AG09319 (cell line): ENCODE measurements around the gene PLA2G5.

Experiments
- DNase-seq: peaks from one replicate; pipeline ENCODE4 v3.0.0-alpha.2; 2010; ENCODE audit warnings: low read depth; ENCODE audit errors: extremely low read depth
- CTCF ChIP-seq: IDR thresholded peaks from 2 replicates; pipeline ENCODE4 v1.5.1; 2011; ENCODE audit warnings: low read depth, mild to moderate bottlenecking, inconsistent platforms, low read length, moderate library complexity

Gene PLA2G5

GRCh38 chr1:20100632-20101355 is 30.8 kb downstream of the PLA2G5 start:
- peak; percentile 76 for TF ChIP-seq CTCF
- DNase-seq, result no peak

- peak; percentile 35 for DNase-seq
- TF ChIP-seq CTCF, result no peak
Observed at GRCh38 chr1:20102875-20103274, 32.9 kb downstream of the PLA2G5 start.

GRCh38 chr1:20105856-20106255 is 35.9 kb downstream of the PLA2G5 start:
- DNase-seq, result no peak
- no peak for TF ChIP-seq CTCF

- no peak for DNase-seq
- TF ChIP-seq CTCF, result no peak
Observed at GRCh38 chr1:20107351-20107750, 37.4 kb downstream of the PLA2G5 start.

- DNase-seq, result no peak
- TF ChIP-seq CTCF, result no peak
Observed at GRCh38 chr1:20107796-20108195, 37.8 kb downstream of the PLA2G5 start.

GRCh38 chr1:20108366-20109123 is 38.6 kb downstream of the PLA2G5 start:
- DNase-seq, result no peak
- no peak for TF ChIP-seq CTCF

- no peak for DNase-seq
- no peak for TF ChIP-seq CTCF
Observed at GRCh38 chr1:20109223-20109856, 39.3 kb downstream of the PLA2G5 start.
